ENCODE results near the gene SDE2.
"Not testable (repeated sequence)": the region's sequence is repeated elsewhere in the genome, so short reads cannot be mapped to it uniquely, and the experiment has no call there.

Gene SDE2

GRCh38 chr1:225944387-225944786 lies 54.8 kb downstream of the SDE2 start:
- TF ChIP-seq CTCF (IDR thresholded peaks at IDR 0.05; ENCODE audit: low read depth, low read length, missing control alignments): no peak
- no peak overlapping the region for H3K4me3 ChIP-seq (replicated peaks; ENCODE audit: low read depth, low read length)
- no peak for DNase-seq (ENCODE audit: extremely low read depth, low read depth)

DNA sequence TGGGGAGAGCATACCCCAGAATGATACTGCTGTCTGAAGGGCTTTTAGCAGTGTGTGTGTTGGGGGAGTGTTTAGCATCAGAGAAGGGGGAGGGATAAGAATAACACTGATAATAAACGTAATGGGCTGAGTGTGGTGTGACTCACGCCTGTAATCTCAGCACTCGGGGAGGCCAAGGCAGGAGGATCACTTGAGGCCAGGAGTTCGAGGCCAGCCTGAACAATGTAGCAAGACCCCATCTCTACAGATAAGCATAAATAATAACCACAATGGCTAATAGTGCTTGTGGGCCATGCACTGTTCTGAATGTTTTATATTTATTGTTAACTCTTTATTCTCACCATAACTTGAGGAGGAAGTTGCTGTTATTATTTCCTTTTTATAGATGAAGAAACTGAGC lies 55.6 kb downstream of the SDE2 start:
- no peak for TF ChIP-seq CTCF (IDR thresholded peaks at IDR 0.05; ENCODE audit: low read depth, low read length, missing control alignments)
- no peak for DNase-seq (ENCODE audit: extremely low read depth, low read depth)
- H3K4me3 ChIP-seq (replicated peaks; ENCODE audit: low read depth, low read length): no peak overlapping the region

DNA sequence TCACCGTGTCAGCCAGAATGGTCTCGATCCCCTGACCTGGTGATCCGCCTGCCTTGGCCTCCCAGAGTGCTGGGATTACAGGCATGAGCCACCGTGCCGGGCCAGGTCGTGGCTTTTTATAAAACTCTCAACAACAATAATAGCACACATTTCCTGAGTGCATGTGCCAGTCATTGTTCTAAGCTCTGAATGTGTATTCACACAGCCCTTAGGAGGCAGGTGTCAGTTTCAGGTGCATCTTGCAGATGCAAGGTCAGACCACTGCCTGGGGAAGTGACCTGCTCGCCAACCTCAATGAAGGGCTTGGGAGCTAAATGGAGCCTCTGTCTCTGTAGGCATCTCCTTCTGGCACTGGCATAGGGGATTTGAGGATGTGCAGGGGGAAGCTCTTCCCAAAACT lies 56.6 kb downstream of the SDE2 start:
- no peak overlapping the region for H3K4me3 ChIP-seq (replicated peaks; ENCODE audit: low read depth, low read length)
- no peak for DNase-seq (ENCODE audit: extremely low read depth, low read depth)

GRCh38 chr1:225941942-225942222 lies 57.3 kb downstream of the SDE2 start:
- DNase-seq (ENCODE audit: extremely low read depth, low read depth): no peak
- no peak for TF ChIP-seq CTCF (IDR thresholded peaks at IDR 0.05; ENCODE audit: low read depth, low read length, missing control alignments)
- H3K4me3 ChIP-seq (replicated peaks; ENCODE audit: low read depth, low read length): no peak overlapping the region

More for the DNA sequence above, 56.6 kb downstream of the SDE2 start:
- no peak for TF ChIP-seq CTCF (IDR thresholded peaks at IDR 0.05; ENCODE audit: low read depth, low read length, missing control alignments)

- H3K4me3 ChIP-seq (replicated peaks; ENCODE audit: low read depth, low read length): no peak within 1 kb of the TSS
- DNase-seq (ENCODE audit: extremely low read depth, low read depth): no peak
- TF ChIP-seq CTCF (IDR thresholded peaks at IDR 0.05; ENCODE audit: low read depth, low read length, missing control alignments): no peak
Measured at GRCh38 chr1:225941187-225941941, 57.8 kb downstream of the SDE2 start, which contains the start of gene LEFTY2. Gene LEFTY2 (minus strand): TSS chr1:225941220. CDS start chr1:225941140, 80 bp downstream.

DNA sequence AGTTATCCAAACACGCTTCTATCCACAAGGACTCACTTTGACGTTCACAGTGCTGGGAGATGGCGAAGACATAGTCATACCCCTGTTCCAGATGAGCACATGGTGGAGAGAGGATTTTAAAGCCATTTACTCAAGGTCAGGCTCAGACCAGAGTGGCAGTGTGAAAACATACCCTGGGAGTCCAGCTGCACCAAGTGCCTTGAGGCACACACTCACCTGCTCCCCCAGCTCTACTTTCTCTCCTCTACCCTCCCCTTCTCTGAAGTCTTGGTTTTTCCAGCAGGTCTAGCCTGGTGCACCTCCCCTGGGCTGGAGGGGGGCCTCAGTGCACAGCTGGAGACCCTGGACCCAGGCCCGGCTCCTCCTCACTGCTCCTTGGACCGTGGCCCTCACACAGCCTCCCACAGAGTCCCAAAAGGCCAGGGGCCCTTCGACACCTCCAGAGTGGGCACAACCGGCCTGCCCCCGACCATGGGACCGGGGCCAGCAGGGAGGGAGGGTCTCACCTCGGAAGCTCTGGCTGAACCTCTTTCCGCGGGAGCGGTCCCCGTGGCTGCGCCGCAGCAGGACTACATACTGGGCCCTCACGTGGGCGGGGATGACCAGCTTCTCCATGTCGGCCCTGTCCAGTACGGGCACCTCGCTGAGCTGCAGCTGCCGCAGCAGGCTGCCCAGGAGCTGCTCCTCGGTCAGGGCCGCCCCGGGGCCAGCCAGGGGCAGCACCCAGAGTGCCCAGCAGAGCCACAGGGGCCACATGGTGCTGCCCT lies 58.6 kb downstream of the SDE2 start:
- no peak overlapping the region for H3K4me3 ChIP-seq (replicated peaks; ENCODE audit: low read depth, low read length)
- DNase-seq (ENCODE audit: extremely low read depth, low read depth): no peak
- no peak for TF ChIP-seq CTCF (IDR thresholded peaks at IDR 0.05; ENCODE audit: low read depth, low read length, missing control alignments)

DNA sequence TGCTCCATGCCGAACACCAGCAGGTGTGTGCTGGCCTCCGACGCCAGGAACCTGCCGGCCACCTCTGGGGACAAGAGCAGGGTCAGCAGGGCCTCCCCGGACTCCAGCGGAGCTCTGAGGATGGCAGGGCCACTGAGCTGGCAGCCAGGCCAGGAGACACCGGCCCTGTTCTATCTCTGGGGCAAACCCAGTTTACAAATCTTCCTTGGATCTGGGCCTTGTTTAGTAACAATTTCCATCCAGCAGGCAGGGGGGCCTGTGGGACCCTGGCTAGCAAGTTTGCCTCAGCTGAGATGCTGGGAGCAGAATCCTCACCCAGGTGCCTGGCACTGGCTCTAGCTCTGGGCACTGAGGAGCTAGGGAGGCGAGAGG lies 59.2 kb downstream of the SDE2 start:
- DNase-seq (ENCODE audit: extremely low read depth, low read depth); H3K4me3 ChIP-seq (replicated peaks; ENCODE audit: low read depth, low read length): not testable (repeated sequence)

GRCh38 chr1:225939097-225939938 lies 59.8 kb downstream of the SDE2 start:
- not testable (repeated sequence) for DNase-seq (ENCODE audit: extremely low read depth, low read depth); H3K4me3 ChIP-seq (replicated peaks; ENCODE audit: low read depth, low read length)

Data from HFF-Myc (cell line).